Transverse colon (tissue), 4 donors: ENCODE results near the gene ANKS1A. TPM values are rescaled to one million over a fixed set of nuclear protein-coding genes. Genes with fewer than 3 reads are reported as not detected.

Experiments
- DNase-seq: peaks from one replicate; pipeline ENCODE4 v3.0.0-alpha.2; 2019
- H3K27ac ChIP-seq, 4 donors: fragments of 200-600 bp; sonication (generic); 2 replicates each; pipeline ENCODE4 v1.5.1; 2016 to 2018; ENCODE audit warnings: inconsistent platforms in 4 of 4
- H3K27me3 ChIP-seq: fragments of 200-600 bp; sonication (generic); 2 replicates; pipeline ENCODE4 v1.5.1; 2017; ENCODE audit warnings: inconsistent platforms
- H3K36me3 ChIP-seq, 4 donors: fragments of 200-600 bp; sonication (generic); 2 replicates each; pipeline ENCODE4 v1.5.1; 2017 to 2019; ENCODE audit warnings: inconsistent platforms in 4 of 4
- H3K4me1 ChIP-seq, 4 donors: fragments of 200-600 bp; sonication (generic); 2 replicates each; pipeline ENCODE4 v1.5.1; 2017 to 2020; ENCODE audit warnings: inconsistent platforms in 4 of 4
- H3K4me3 ChIP-seq, 4 donors: fragments of 200-600 bp; sonication (generic); 1 replicate in 1 of 4; 2 replicates in 3 of 4; pipeline versions ENCODE4 v1.5.1 to v1.6.1; 2017 to 2019; ENCODE audit warnings: inconsistent platforms in 4 of 4
- H3K9me3 ChIP-seq, 2 donors: fragments of 200-600 bp; sonication (generic); 2 replicates each; pipeline ENCODE4 v1.5.1; 2017 to 2019; ENCODE audit warnings: inconsistent platforms in 2 of 2
- CTCF ChIP-seq, 5 experiments: fragments of 200-600 bp in 3 of 5; fragments of 450-650 bp in 2 of 5; sonication (generic) in 3 of 5; IDR thresholded peaks; 1 replicate in 2 of 5; 2 replicates in 3 of 5; pipeline ENCODE4 v1.5.1; 2016 to 2017; ENCODE audit warnings: antibody characterized with exemption in 5 of 5, inconsistent platforms in 3 of 5, mild to moderate bottlenecking in 2 of 5, moderate library complexity in 1 of 5
- EP300 ChIP-seq: sonication (generic); formaldehyde crosslinking; IDR thresholded peaks from one replicate; pipeline ENCODE4 v1.6.1; 2017; ENCODE audit warnings: antibody characterized with exemption, low read depth
- POLR2A ChIP-seq: fragments of 450-650 bp; IDR thresholded peaks from one replicate; pipeline ENCODE4 v1.6.1; 2016; ENCODE audit warnings: antibody characterized with exemption, mild to moderate bottlenecking, moderate library complexity
- POLR2AphosphoS5 ChIP-seq, 3 donors: sonication (generic); formaldehyde crosslinking; IDR thresholded peaks; one replicate each; pipeline ENCODE4 v1.6.1; 2016; ENCODE audit warnings: antibody characterized with exemption in 3 of 3
- WGBS, 2 donors: methylation state at CpG; one replicate each; pipeline ENCODE4 v1.1.5; 2018; ENCODE audit warnings: low coverage in 1 of 2; 5-methylcytosine and 5-hydroxymethylcytosine counted together
- in situ Hi-C, 4 donors: fragments of 200-750 bp; cut with MboI; loops; one replicate each; pipeline versions ENCODE4 v1.15.0 to v1.15.1; 2017; ENCODE audit warnings: low sequenced_read_pairs in 3 of 4, low pct_ligation_motif_present in 1 of 4, low pct_unique_long_range_greater_than_20kb in 1 of 4
- intact Hi-C: fragments of 100-400 bp; cut with DNase I; formaldehyde crosslinking; loops from one replicate; pipeline ENCODE4 v1.15.1; 2023; ENCODE audit warnings: low total_unique reads
- total RNA-seq, 4 donors: library from RNA; depleted of rRNA; stranded (reverse); fragments of >200 nt; gene quantifications; one replicate each; pipeline ENCODE4 v1.1.0, GENCODE V29; 2016

ANKS1A gene
- total RNA-seq, 4 donors from 2014 or later, result 37.5 to 44.0 (median 38.9) TPM

- Histone ChIP-seq H3K9me3 (no peaks in the 10 kb centered on the region), H3K27me3 (no peaks in the 10 kb centered on the region), H3K4me1 (peaks cover 14 to 26% (median 18%) of the 10 kb centered on the region in 4 donors), H3K36me3 (no peaks in the 10 kb centered on the region), H3K27ac (peak overlapping the region; percentile 88 to 93 (median 92)), H3K4me3 (no peak overlapping the region)
- no peak for DNase-seq
- 0% methylated on average over 1 of the region's 1 CpG; no CpG with 5 or more reads in 1 of the 2 donors for WGBS, 2 donors
- in situ Hi-C loops, result no loop called here
- intact Hi-C loops, result loop anchor here (2.0 to 10.0 kb wide), 2 partner anchors 33 to 69 kb away; no protein-coding TSS in a partner anchor
- no peak for TF ChIP-seq POLR2A
- no peak for TF ChIP-seq CTCF (IDR thresholded peaks at IDR 0.05)
- TF ChIP-seq EP300, result no peak
- TF ChIP-seq POLR2AphosphoS5 (IDR thresholded peaks at IDR 0.05), result no peak
Observed at GRCh38 chr6:35015996-35016395, 126.9 kb downstream of the ANKS1A start.

- no peak for DNase-seq
- intact Hi-C loops, result loop anchor here (2.0 to 10.0 kb wide), 2 partner anchors 32 to 68 kb away; no protein-coding TSS in a partner anchor
- Histone ChIP-seq H3K36me3 (no peaks in the 10 kb centered on the region), H3K27me3 (no peaks in the 10 kb centered on the region), H3K4me1 (peaks cover 14 to 33% (median 25%) of the 10 kb centered on the region in 4 donors), H3K27ac (peak overlapping the region; percentile 88 to 93 (median 92)), H3K4me3 (peak overlapping the region in 3 of 4 donors; percentile 24 to 48 (median 40)), H3K9me3 (no peaks in the 10 kb centered on the region)
- in situ Hi-C loops, result no loop called here
- TF ChIP-seq POLR2AphosphoS5 (IDR thresholded peaks at IDR 0.05), result peak; percentile 39 to 59 (median 50)
- TF ChIP-seq CTCF (IDR thresholded peaks at IDR 0.05), result no peak
- TF ChIP-seq EP300, result no peak
- no peak for TF ChIP-seq POLR2A
- 56 to 71% methylated on average over 9 to 11 of the region's 11 CpGs for WGBS, 2 donors
Observed at GRCh38 chr6:35016502-35017321, 127.7 kb downstream of the ANKS1A start.

- Histone ChIP-seq H3K36me3 (no peaks in the 10 kb centered on the region), H3K9me3 (no peaks in the 10 kb centered on the region), H3K4me3 (peak overlapping the region; percentile 24 to 48 (median 42)), H3K27ac (peak overlapping the region; percentile 88 to 93 (median 92)), H3K27me3 (no peaks in the 10 kb centered on the region), H3K4me1 (peaks cover 14 to 37% (median 27%) of the 10 kb centered on the region in 4 donors)
- intact Hi-C loops, result loop anchor here (2.0 to 10.0 kb wide), 2 partner anchors 31 to 67 kb away; no protein-coding TSS in a partner anchor
- DNase-seq, result peak; percentile 24
- TF ChIP-seq POLR2A, result no peak
- TF ChIP-seq POLR2AphosphoS5 (IDR thresholded peaks at IDR 0.05), result peak in 2 of 3 donors; percentile 29 to 62
- no peak for TF ChIP-seq CTCF (IDR thresholded peaks at IDR 0.05)
- WGBS, 2 donors, result 58 to 94% methylated on average over 3 to 25 of the region's 28 CpGs
- in situ Hi-C loops, result no loop called here
Observed at GRCh38 chr6:35017411-35018181, 128.5 kb downstream of the ANKS1A start.

- Histone ChIP-seq H3K27ac (peak overlapping the region; percentile 88 to 93 (median 92)), H3K4me1 (peaks cover 14 to 40% (median 29%) of the 10 kb centered on the region in 4 donors), H3K27me3 (no peaks in the 10 kb centered on the region), H3K4me3 (peak overlapping the region; percentile 24 to 48 (median 42)), H3K36me3 (no peaks in the 10 kb centered on the region), H3K9me3 (no peaks in the 10 kb centered on the region)
- intact Hi-C loops, result loop anchor here (10.0 kb wide), 1 partner anchor 67 kb away; no protein-coding TSS in a partner anchor
- TF ChIP-seq EP300, result no peak
- no peak for TF ChIP-seq CTCF (IDR thresholded peaks at IDR 0.05)
- no peak for TF ChIP-seq POLR2A
- no peak for TF ChIP-seq POLR2AphosphoS5 (IDR thresholded peaks at IDR 0.05)
- no peak for DNase-seq
- in situ Hi-C loops, result no loop called here
- 79% methylated on average over 3 of the region's 3 CpGs; no CpG with 5 or more reads in 1 of the 2 donors for WGBS, 2 donors
Observed at GRCh38 chr6:35018182-35018519, 129.1 kb downstream of the ANKS1A start.
